Vagina (tissue), 2 donors: Measurements from ENCODE around the gene CFAP161.

ENCODE experiments used
- POLR2A ChIP-seq, 2 donors: fragments of 450-650 bp; IDR thresholded peaks; one replicate each; pipeline ENCODE4 v1.6.1; 2017; ENCODE audit warnings: antibody characterized with exemption in 2 of 2, mild to moderate bottlenecking in 2 of 2, moderate library complexity in 2 of 2
- POLR2AphosphoS5 ChIP-seq, 2 donors: sonication (generic); formaldehyde crosslinking; IDR thresholded peaks; one replicate each; pipeline ENCODE4 v1.9.0; 2017; ENCODE audit warnings: antibody characterized with exemption in 2 of 2, mild to moderate bottlenecking in 2 of 2, low read depth in 1 of 2; ENCODE audit not compliant: insufficient read depth in 1 of 2
- TF ChIP-seq, protein P1 (sequence below), 3 experiments: fragments of 450-650 bp in 2 of 3; fragments of 200-600 bp in 1 of 3; sonication (generic) in 1 of 3; IDR thresholded peaks; one replicate each; pipeline ENCODE4 v1.5.1; 2017 to 2019; ENCODE audit warnings: antibody characterized with exemption in 3 of 3, mild to moderate bottlenecking in 2 of 3, moderate library complexity in 2 of 3

DNA sequence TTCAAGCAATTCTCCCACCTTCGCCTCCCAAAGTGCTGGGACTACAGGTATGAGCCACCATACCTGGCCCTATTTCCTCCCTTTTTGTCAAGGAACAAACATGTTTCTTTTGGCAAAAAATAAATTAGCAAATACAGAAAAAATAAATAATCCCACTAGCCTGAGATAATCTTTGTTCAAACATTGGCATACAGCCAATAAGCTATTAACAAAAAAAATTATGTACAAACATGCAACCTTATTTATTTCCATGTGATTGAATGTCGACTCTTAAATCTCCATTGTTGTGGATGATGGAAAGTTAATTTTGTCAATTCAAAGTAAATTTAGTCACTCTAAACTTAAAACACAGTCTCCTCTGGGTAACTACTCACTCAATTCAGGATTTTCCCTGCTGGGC is 44.3 kb downstream of the CFAP161 start:
- TF ChIP-seq POLR2AphosphoS5 (IDR thresholded peaks at IDR 0.05; ENCODE audit: insufficient read depth in 1 of 2, low read depth in 1 of 2), result no peak
- no peak for TF ChIP-seq POLR2A (IDR thresholded peaks at IDR 0.05)
- TF ChIP-seq, protein P1, sequence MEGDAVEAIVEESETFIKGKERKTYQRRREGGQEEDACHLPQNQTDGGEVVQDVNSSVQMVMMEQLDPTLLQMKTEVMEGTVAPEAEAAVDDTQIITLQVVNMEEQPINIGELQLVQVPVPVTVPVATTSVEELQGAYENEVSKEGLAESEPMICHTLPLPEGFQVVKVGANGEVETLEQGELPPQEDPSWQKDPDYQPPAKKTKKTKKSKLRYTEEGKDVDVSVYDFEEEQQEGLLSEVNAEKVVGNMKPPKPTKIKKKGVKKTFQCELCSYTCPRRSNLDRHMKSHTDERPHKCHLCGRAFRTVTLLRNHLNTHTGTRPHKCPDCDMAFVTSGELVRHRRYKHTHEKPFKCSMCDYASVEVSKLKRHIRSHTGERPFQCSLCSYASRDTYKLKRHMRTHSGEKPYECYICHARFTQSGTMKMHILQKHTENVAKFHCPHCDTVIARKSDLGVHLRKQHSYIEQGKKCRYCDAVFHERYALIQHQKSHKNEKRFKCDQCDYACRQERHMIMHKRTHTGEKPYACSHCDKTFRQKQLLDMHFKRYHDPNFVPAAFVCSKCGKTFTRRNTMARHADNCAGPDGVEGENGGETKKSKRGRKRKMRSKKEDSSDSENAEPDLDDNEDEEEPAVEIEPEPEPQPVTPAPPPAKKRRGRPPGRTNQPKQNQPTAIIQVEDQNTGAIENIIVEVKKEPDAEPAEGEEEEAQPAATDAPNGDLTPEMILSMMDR (IDR thresholded peaks at IDR 0.05), result no peak
